Upper lobe of right lung (tissue), 1 donor: ENCODE data around the gene SRP68. TPM values are rescaled to one million over a fixed set of nuclear protein-coding genes. Genes with fewer than 3 reads are reported as not detected.

Experiments
- ATAC-seq: fragments of 200-7000 bp; cut with Tn5 transposase; one replicate; pipeline ENCODE4 v1.9.1; 2020; ENCODE audit warnings: mild to moderate bottlenecking, moderate library complexity
- DNase-seq: peaks from one replicate; pipeline ENCODE4 v3.0.0-alpha.2; 2020
- H3K27ac ChIP-seq: fragments of 200-600 bp; one replicate; pipeline ENCODE4 v1.8.0; 2022
- H3K27me3 ChIP-seq: fragments of 200-600 bp; one replicate; pipeline ENCODE4 v1.8.0; 2022; ENCODE audit warnings: mild to moderate bottlenecking
- H3K36me3 ChIP-seq: fragments of 200-600 bp; one replicate; pipeline ENCODE4 v1.8.0; 2022
- H3K4me1 ChIP-seq: fragments of 200-600 bp; one replicate; pipeline ENCODE4 v1.8.0; 2022
- H3K4me3 ChIP-seq: fragments of 200-600 bp; one replicate; pipeline ENCODE4 v1.8.0; 2022; ENCODE audit warnings: mild to moderate bottlenecking
- H3K9me3 ChIP-seq: fragments of 200-600 bp; one replicate; pipeline ENCODE4 v1.8.0; 2022
- intact Hi-C: fragments of 100-400 bp; cut with DNase I; formaldehyde crosslinking; loops from one replicate; pipeline ENCODE4 v1.11.0; 2022
- total RNA-seq: library from RNA; stranded (reverse); fragmentation: NEBNext Ultra II Directional; extraction: Animal tissue kit (Norgen Biotek cat#: 25700); gene quantifications from one replicate; pipeline ENCODE4 v1.2.1, GENCODE V29; 2021
- TF ChIP-seq, protein P1 (sequence below): fragments of 200-600 bp; IDR thresholded peaks from one replicate; pipeline ENCODE4 v1.8.0; 2022; ENCODE audit warnings: antibody characterized with exemption
- donor health status: DM: no; HTN: yes; CAD: no; lungs with severe emphysema.

Gene SRP68
- total RNA-seq, 1 donor from 2014 or later = 74.9 TPM

- ATAC-seq (no peak), DNase-seq (no peak)
- H3K27me3 ChIP-seq = no peaks in the 10 kb centered on the region
- intact Hi-C loops = no loop called here
- H3K36me3 ChIP-seq = peaks cover 10% of the 10 kb centered on the region
- no peak overlapping the region for H3K4me3 ChIP-seq
- no peaks in the 10 kb centered on the region for H3K9me3 ChIP-seq
- TF ChIP-seq, protein P1, sequence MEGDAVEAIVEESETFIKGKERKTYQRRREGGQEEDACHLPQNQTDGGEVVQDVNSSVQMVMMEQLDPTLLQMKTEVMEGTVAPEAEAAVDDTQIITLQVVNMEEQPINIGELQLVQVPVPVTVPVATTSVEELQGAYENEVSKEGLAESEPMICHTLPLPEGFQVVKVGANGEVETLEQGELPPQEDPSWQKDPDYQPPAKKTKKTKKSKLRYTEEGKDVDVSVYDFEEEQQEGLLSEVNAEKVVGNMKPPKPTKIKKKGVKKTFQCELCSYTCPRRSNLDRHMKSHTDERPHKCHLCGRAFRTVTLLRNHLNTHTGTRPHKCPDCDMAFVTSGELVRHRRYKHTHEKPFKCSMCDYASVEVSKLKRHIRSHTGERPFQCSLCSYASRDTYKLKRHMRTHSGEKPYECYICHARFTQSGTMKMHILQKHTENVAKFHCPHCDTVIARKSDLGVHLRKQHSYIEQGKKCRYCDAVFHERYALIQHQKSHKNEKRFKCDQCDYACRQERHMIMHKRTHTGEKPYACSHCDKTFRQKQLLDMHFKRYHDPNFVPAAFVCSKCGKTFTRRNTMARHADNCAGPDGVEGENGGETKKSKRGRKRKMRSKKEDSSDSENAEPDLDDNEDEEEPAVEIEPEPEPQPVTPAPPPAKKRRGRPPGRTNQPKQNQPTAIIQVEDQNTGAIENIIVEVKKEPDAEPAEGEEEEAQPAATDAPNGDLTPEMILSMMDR = no peak
- H3K4me1 ChIP-seq = peaks cover 8% of the 10 kb centered on the region
- H3K27ac ChIP-seq = no peak overlapping the region
These were observed 48.0 kb downstream of the SRP68 start for GRCh38 chr17:76024353-76024752.

- Histone ChIP-seq H3K27me3 (no peaks in the 10 kb centered on the region), H3K4me3 (no peak overlapping the region), H3K9me3 (no peaks in the 10 kb centered on the region), H3K27ac (no peak overlapping the region), H3K36me3 (peaks cover 10% of the 10 kb centered on the region), H3K4me1 (peaks cover 3% of the 10 kb centered on the region)
- intact Hi-C loops = no loop called here
- TF ChIP-seq, protein P1 = no peak
- ATAC-seq = no peak
- no peak for DNase-seq
These were observed 48.4 kb downstream of the SRP68 start for GRCh38 chr17:76023900-76024237.

DNA sequence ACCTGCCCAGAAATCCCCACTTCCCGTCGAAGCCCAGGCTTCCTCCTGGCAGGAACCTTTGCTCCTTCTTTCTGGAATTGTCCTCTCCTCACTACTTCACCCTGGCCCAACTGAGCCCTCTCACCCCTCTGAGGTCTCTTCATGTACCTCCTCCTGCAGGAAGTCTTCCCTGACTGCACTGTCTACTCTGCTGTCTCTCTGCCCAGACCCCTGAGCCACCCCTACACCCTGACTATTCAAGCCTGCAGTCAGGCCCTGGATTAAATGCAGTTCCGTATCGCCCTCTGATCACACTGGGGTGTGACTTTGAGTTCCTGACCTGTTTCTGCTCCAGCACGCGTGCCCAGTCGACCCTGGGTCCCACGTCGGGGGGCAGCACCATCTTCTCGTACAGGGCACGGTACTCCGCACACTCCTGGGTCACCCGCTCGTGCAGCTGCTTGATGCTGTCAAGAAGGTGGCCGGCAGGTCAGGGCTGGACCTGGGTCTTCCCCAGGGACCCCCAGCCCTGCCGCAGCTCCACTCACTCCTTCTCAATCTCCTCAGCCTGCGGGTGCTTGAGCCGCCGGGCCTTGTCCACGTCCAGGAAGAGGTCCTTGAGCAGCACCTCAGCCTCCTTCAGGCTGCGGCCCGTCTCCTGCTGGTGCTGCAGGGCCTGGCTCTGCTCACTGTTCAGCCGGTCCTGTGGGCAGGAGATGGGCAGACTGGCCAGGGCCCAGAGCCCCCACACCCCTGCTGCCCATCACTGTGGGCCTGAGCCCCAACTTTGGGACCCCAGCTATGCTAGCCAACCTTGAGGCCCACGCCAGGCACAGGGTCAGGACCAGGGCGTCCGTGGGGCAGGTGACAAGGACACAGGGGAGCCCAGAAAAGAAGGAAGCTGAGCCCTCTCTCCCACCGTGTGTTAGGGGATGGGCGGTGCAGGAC is 49.1 kb downstream of the SRP68 start:
- Histone ChIP-seq H3K9me3 (no peaks in the 10 kb centered on the region), H3K4me1 (no peaks in the 10 kb centered on the region), H3K4me3 (no peak overlapping the region), H3K27ac (no peak overlapping the region), H3K27me3 (no peaks in the 10 kb centered on the region), H3K36me3 (peaks cover 10% of the 10 kb centered on the region)
- TF ChIP-seq, protein P1 = no peak
- intact Hi-C loops = no loop called here
- ATAC-seq (no peak), DNase-seq (no peak)

- Histone ChIP-seq H3K4me1 (no peaks in the 10 kb centered on the region), H3K9me3 (no peaks in the 10 kb centered on the region), H3K4me3 (no peak overlapping the region), H3K27ac (no peak overlapping the region), H3K27me3 (no peaks in the 10 kb centered on the region), H3K36me3 (peaks cover 10% of the 10 kb centered on the region)
- DNase-seq (no peak), ATAC-seq (no peak)
- intact Hi-C loops = no loop called here
- TF ChIP-seq, protein P1 = no peak
These were observed 50.0 kb downstream of the SRP68 start for GRCh38 chr17:76022285-76022684.

DNA sequence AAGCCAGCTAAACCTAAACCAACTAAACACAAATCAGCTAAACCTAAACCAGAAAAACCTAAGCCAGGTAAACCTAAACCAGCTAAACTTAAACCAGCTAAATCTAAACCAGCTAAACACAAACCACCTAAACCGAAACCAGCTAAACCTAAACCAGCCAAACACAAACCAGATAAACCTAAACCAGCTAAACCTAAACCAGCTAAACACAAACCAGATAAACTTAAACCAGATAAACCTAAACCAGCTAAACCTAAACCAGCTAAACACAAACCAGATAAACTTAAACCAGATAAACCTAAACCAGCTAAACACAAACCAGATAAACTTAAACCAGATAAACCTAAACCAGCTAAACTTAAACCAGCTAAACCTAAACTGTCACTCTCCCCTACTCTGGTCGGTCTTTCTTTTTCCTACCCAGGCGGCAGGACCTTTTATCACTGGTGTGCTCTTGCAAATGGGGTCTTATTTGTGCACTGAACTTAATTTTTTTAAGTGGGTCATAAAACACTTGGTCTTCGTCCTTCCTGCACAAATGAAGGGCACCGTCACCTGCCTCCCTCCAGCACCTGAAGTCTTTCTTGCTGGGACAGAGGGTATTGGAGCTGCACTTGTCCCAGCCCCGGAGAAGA is 52.4 kb downstream of the SRP68 start:
- Histone ChIP-seq H3K4me1 (no peaks in the 10 kb centered on the region), H3K27me3 (no peaks in the 10 kb centered on the region), H3K4me3 (no peak overlapping the region), H3K9me3 (no peaks in the 10 kb centered on the region), H3K36me3 (peaks cover 10% of the 10 kb centered on the region), H3K27ac (no peak overlapping the region)
- no peak for DNase-seq
- intact Hi-C loops = no loop called here
- ATAC-seq = no peak
- TF ChIP-seq, protein P1 = no peak
